Tibial nerve (tissue), 4 donors: ENCODE data around the gene MUC5B. TPM values are rescaled to one million over a fixed set of nuclear protein-coding genes. Genes with fewer than 3 reads are reported as not detected.
"Not testable (repeated sequence)": the region's sequence is repeated elsewhere in the genome, so short reads cannot be mapped to it uniquely, and the experiment has no call there.

Experiments used
- DNase-seq, 2 donors: peaks; one replicate each; pipeline ENCODE4 v3.0.0-alpha.2; 2019; ENCODE audit warnings: low spot score in 2 of 2
- H3K27ac ChIP-seq, 4 donors: fragments of 200-600 bp; sonication (generic) in 3 of 4; one replicate each; pipeline ENCODE4 v1.5.1; 2017 to 2019; ENCODE audit warnings: mild to moderate bottlenecking in 1 of 4
- H3K27me3 ChIP-seq, 2 donors: fragments of 200-600 bp; sonication (generic) in 1 of 2; one replicate each; pipeline versions ENCODE4 v1.5.1 to v1.6.0; 2017 to 2019
- H3K36me3 ChIP-seq, 3 donors: fragments of 200-600 bp; sonication (generic); one replicate each; pipeline ENCODE4 v1.5.1; 2018 to 2019
- H3K4me1 ChIP-seq, 4 donors: fragments of 200-600 bp; sonication (generic) in 3 of 4; one replicate each; pipeline ENCODE4 v1.5.1; 2017 to 2019
- H3K4me3 ChIP-seq, 4 donors: fragments of 200-600 bp; sonication (generic) in 3 of 4; one replicate each; pipeline ENCODE4 v1.5.1; 2017 to 2019; ENCODE audit warnings: mild to moderate bottlenecking in 1 of 4, moderate library complexity in 1 of 4
- H3K9me3 ChIP-seq, 4 donors: fragments of 200-600 bp; sonication (generic) in 3 of 4; one replicate each; pipeline ENCODE4 v1.5.1; 2017 to 2019
- CTCF ChIP-seq, 5 experiments: fragments of 200-600 bp in 3 of 5; fragments of 450-650 bp in 2 of 5; sonication (generic) in 3 of 5; IDR thresholded peaks; one replicate each; pipeline ENCODE4 v1.5.1; 2016 to 2019; ENCODE audit warnings: antibody characterized with exemption in 5 of 5, mild to moderate bottlenecking in 3 of 5, moderate library complexity in 2 of 5
- EP300 ChIP-seq, 2 donors: sonication (generic); formaldehyde crosslinking; IDR thresholded peaks; one replicate each; pipeline ENCODE4 v1.6.1; 2017; ENCODE audit warnings: antibody characterized with exemption in 2 of 2, mild to moderate bottlenecking in 1 of 2
- POLR2A ChIP-seq, 2 donors: fragments of 450-650 bp; IDR thresholded peaks; one replicate each; pipeline ENCODE4 v1.6.1; 2017; ENCODE audit warnings: antibody characterized with exemption in 2 of 2, mild to moderate bottlenecking in 2 of 2, moderate library complexity in 2 of 2
- WGBS, 2 donors: methylation state at CpG; one replicate each; pipeline ENCODE4 v1.1.5; 2018; 5-methylcytosine and 5-hydroxymethylcytosine counted together
- total RNA-seq, 4 donors: library from RNA; depleted of rRNA; stranded (reverse); fragments of >200 nt; gene quantifications; one replicate each; pipeline ENCODE4 v1.1.0, GENCODE V29; 2016

MUC5B gene
- total RNA-seq, 4 donors from 2014 or later: under 0.01 to 0.22 TPM; not detected in 2

- H3K4me3 ChIP-seq, H3K27me3 ChIP-seq, H3K36me3 ChIP-seq, H3K27ac ChIP-seq, H3K4me1 ChIP-seq, DNase-seq: not testable (repeated sequence)
- WGBS, 2 donors: 89 to 95% methylated on average over 8 to 9 of the region's 9 CpGs
- peaks cover 0 to 11% (median 0%) of the 10 kb centered on the region in 4 donors for H3K9me3 ChIP-seq
Measured at GRCh38 chr11:1244557-1244956, 21.7 kb downstream of the MUC5B start.

GRCh38 chr11:1245717-1246116 lies 22.9 kb downstream of the MUC5B start:
- 95 to 97% methylated on average over 11 to 13 of the region's 14 CpGs for WGBS, 2 donors
- DNase-seq, H3K36me3 ChIP-seq, H3K27ac ChIP-seq, H3K27me3 ChIP-seq, H3K4me3 ChIP-seq, H3K4me1 ChIP-seq: not testable (repeated sequence)
- H3K9me3 ChIP-seq: peaks cover 0 to 11% (median 0%) of the 10 kb centered on the region in 4 donors

- 90 to 99% methylated on average over 11 to 14 of the region's 14 CpGs for WGBS, 2 donors
- not testable (repeated sequence) for H3K4me1 ChIP-seq, DNase-seq, H3K4me3 ChIP-seq, H3K27ac ChIP-seq, H3K27me3 ChIP-seq, H3K36me3 ChIP-seq
- H3K9me3 ChIP-seq: peaks cover 0 to 11% (median 0%) of the 10 kb centered on the region in 4 donors
Measured at GRCh38 chr11:1246301-1246700, 23.4 kb downstream of the MUC5B start.

GRCh38 chr11:1247026-1247425 lies 24.2 kb downstream of the MUC5B start:
- not testable (repeated sequence) for DNase-seq, H3K36me3 ChIP-seq, H3K4me1 ChIP-seq, H3K27ac ChIP-seq, H3K9me3 ChIP-seq, H3K27me3 ChIP-seq, H3K4me3 ChIP-seq
- 94 to 95% methylated on average over 7 to 14 of the region's 14 CpGs for WGBS, 2 donors

- not testable (repeated sequence) for H3K27ac ChIP-seq, H3K4me1 ChIP-seq, H3K36me3 ChIP-seq, H3K9me3 ChIP-seq, H3K4me3 ChIP-seq, DNase-seq, H3K27me3 ChIP-seq
- WGBS, 2 donors: 92% methylated on average over 8 of the region's 18 CpGs; no CpG with 5 or more reads in 1 of the 2 donors
Measured at GRCh38 chr11:1248951-1249350, 26.1 kb downstream of the MUC5B start.

GRCh38 chr11:1250411-1250810 lies 27.5 kb downstream of the MUC5B start:
- H3K4me3 ChIP-seq, H3K9me3 ChIP-seq, H3K27me3 ChIP-seq, H3K36me3 ChIP-seq, H3K27ac ChIP-seq, H3K4me1 ChIP-seq, DNase-seq: not testable (repeated sequence)
- WGBS, 2 donors: 80 to 98% methylated on average over 1 to 6 of the region's 12 CpGs

GRCh38 chr11:1251236-1251770 lies 28.4 kb downstream of the MUC5B start:
- no peak overlapping the region for H3K4me3 ChIP-seq
- no peak for DNase-seq
- no peaks in the 10 kb centered on the region for H3K36me3 ChIP-seq
- no peaks in the 10 kb centered on the region for H3K27me3 ChIP-seq
- no peaks in the 10 kb centered on the region for H3K9me3 ChIP-seq
- no peak overlapping the region for H3K27ac ChIP-seq
- no peaks in the 10 kb centered on the region for H3K4me1 ChIP-seq
- 95 to 97% methylated on average over 16 of the region's 16 CpGs for WGBS, 2 donors
- TF ChIP-seq POLR2A (IDR thresholded peaks at IDR 0.05) (no peak), CTCF (IDR thresholded peaks at IDR 0.05) (no peak), EP300 (IDR thresholded peaks at IDR 0.05) (no peak)

- 94 to 96% methylated on average over 29 to 30 of the region's 38 CpGs for WGBS, 2 donors
- H3K27me3 ChIP-seq: no peaks in the 10 kb centered on the region
- H3K4me1 ChIP-seq: no peaks in the 10 kb centered on the region
- no peak for DNase-seq
- TF ChIP-seq EP300 (IDR thresholded peaks at IDR 0.05): no peak
- no peak for TF ChIP-seq CTCF (IDR thresholded peaks at IDR 0.05)
- TF ChIP-seq POLR2A (IDR thresholded peaks at IDR 0.05): no peak
- no peak overlapping the region for H3K4me3 ChIP-seq
- no peaks in the 10 kb centered on the region for H3K36me3 ChIP-seq
- H3K27ac ChIP-seq: no peak overlapping the region
- H3K9me3 ChIP-seq: no peaks in the 10 kb centered on the region
Measured at GRCh38 chr11:1252371-1253102, 29.7 kb downstream of the MUC5B start.
